Mucosa of stomach (tissue), 1 donor: ENCODE results near the gene CCDC175.

Experiments used
- H3K27me3 ChIP-seq: one replicate; pipeline ENCODE4 v1.7.0; 2013; ENCODE audit warnings: mild to moderate bottlenecking, low read length; ENCODE audit not compliant: control insufficient read depth, insufficient read depth
- H3K36me3 ChIP-seq: one replicate; pipeline ENCODE4 v1.7.0; 2013; ENCODE audit warnings: low read length; ENCODE audit not compliant: control insufficient read depth, insufficient read depth
- H3K4me1 ChIP-seq: one replicate; pipeline ENCODE4 v1.7.0; 2013; ENCODE audit warnings: mild to moderate bottlenecking, low read length; ENCODE audit not compliant: control insufficient read depth, insufficient read depth
- H3K4me3 ChIP-seq: one replicate; pipeline ENCODE4 v1.7.0; 2013; ENCODE audit warnings: low read length
- H3K9ac ChIP-seq: one replicate; pipeline ENCODE4 v1.7.0; 2013; ENCODE audit warnings: mild to moderate bottlenecking, low read length, moderate library complexity
- H3K9me3 ChIP-seq: one replicate; pipeline ENCODE4 v1.7.0; 2013; ENCODE audit warnings: mild to moderate bottlenecking, low read length, moderate library complexity; ENCODE audit not compliant: control insufficient read depth
- donor health status: Pancreatic carcinoma.

The CCDC175 gene

DNA sequence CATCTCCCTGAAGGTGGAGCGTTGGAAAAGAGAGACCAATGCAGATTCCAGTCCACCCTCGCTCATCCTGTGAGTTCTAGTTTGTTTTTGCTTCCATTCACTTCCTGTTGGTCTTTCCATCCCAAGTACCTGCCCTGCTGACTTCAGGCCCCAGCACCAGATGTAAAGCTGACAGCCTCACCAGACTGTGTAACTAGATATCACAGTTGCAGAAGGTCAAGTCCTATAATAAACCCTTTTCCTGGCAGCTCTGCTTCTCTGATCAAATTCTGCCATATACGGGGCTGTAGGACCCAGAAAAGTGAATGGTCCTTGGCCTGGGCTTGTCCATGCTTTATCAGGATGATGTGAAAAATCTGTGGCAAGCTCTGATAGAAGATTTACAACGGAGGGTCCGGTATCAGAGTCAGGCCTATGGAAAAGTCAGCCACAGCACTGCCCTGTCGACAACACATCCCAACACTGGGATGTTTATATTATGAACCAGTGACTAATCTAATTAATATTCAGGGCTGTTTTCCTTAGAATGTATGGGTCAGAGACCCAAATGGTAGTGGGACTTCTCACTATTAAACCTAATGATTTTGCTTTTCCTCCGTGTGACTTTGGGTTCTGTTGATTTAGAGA, 42.1 kb downstream of the CCDC175 start:
- H3K9ac ChIP-seq: no peak overlapping the region
- no peaks in the 10 kb centered on the region for H3K36me3 ChIP-seq
- H3K9me3 ChIP-seq: no peaks in the 10 kb centered on the region
- H3K4me3 ChIP-seq: no peak overlapping the region
- H3K27me3 ChIP-seq: no peaks in the 10 kb centered on the region
- H3K4me1 ChIP-seq: no peaks in the 10 kb centered on the region

DNA sequence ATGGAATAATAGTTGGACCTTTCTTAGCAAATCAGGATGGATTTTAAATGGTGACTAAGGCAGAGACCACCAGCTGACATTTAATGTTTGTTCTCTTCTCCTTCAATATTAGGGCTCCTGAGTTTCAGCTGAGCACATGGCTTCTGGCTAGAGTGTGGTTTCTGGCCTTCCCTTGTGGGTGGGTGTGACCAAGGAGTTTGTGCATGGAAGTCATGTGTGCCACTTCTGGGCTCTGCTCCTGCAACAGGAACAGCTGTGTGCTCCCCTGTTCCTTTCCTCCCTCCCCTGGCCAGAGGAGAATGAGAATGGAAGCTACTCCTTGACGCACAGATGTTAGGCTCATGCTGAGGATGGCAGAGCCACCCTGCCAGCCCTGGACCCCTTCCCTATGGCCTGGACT, 44.2 kb downstream of the CCDC175 start:
- Histone ChIP-seq H3K4me1 (no peaks in the 10 kb centered on the region), H3K27me3 (no peaks in the 10 kb centered on the region), H3K4me3 (no peak overlapping the region), H3K9me3 (no peaks in the 10 kb centered on the region), H3K36me3 (no peaks in the 10 kb centered on the region), H3K9ac (no peak overlapping the region)

DNA sequence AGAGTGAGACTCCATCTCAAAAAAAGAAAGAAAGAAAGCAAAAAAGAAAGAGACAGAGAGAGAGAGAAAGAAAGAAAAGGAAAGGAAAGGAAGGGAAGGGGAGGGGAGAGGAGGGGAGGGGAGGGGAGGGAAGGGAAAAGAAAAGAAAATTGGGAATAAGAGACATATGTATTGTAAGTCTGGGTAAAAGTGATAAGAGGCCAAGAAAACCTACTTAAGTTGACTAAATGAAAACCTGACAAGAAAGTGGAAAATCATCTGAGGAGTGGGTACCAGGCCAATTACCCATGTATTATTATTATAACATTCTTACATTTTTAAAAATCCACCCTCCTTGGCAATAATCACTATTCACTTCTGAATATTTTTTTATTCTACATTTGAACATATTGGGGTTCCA, 46.3 kb downstream of the CCDC175 start:
- no peak overlapping the region for H3K9ac ChIP-seq
- no peaks in the 10 kb centered on the region for H3K27me3 ChIP-seq
- no peaks in the 10 kb centered on the region for H3K4me1 ChIP-seq
- no peak overlapping the region for H3K4me3 ChIP-seq
- no peaks in the 10 kb centered on the region for H3K36me3 ChIP-seq
- H3K9me3 ChIP-seq: no peaks in the 10 kb centered on the region

DNA sequence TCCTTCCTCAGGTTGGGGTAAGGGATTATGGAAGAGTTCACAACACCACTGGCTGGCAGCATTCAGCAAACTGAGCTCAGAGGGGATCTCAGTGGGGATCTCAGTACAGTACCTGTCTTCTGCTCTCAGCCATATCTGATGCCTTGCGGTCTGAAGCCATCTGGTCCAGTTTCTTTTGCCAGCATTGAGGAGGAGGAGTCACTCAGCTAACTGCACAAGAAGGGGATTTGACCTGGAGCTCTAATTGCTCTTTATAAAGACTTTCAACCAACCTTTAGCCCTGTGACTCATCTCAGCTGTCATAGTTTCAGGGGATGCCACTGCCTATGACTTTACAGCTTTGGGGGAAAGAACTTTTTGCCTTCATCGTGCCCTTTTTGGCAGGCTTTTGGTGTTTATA, 47.4 kb downstream of the CCDC175 start:
- no peak overlapping the region for H3K4me3 ChIP-seq
- no peaks in the 10 kb centered on the region for H3K4me1 ChIP-seq
- H3K9me3 ChIP-seq: no peaks in the 10 kb centered on the region
- H3K27me3 ChIP-seq: no peaks in the 10 kb centered on the region
- H3K9ac ChIP-seq: no peak overlapping the region
- H3K36me3 ChIP-seq: no peaks in the 10 kb centered on the region

DNA sequence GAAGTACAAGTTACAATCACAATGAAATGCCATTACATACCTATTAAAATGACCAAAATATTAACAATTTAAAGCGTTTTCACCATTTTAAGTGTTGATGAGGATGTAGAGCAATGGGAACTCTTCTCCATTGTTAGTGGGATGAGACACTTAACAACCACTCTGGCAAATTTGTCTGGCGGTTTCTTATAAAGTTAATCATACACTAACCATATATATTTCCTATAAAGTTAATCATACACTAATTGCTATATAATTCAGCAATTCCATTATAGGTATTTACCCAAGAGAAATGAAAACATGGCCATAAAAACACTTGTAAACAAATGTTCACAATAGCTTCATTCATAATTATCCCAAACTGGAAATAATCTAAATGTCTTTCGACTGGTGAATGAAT, 56.4 kb downstream of the CCDC175 start:
- Histone ChIP-seq H3K9ac (no peak overlapping the region), H3K27me3 (no peaks in the 10 kb centered on the region), H3K4me1 (no peaks in the 10 kb centered on the region), H3K9me3 (no peaks in the 10 kb centered on the region), H3K36me3 (no peaks in the 10 kb centered on the region), H3K4me3 (no peak overlapping the region)

DNA sequence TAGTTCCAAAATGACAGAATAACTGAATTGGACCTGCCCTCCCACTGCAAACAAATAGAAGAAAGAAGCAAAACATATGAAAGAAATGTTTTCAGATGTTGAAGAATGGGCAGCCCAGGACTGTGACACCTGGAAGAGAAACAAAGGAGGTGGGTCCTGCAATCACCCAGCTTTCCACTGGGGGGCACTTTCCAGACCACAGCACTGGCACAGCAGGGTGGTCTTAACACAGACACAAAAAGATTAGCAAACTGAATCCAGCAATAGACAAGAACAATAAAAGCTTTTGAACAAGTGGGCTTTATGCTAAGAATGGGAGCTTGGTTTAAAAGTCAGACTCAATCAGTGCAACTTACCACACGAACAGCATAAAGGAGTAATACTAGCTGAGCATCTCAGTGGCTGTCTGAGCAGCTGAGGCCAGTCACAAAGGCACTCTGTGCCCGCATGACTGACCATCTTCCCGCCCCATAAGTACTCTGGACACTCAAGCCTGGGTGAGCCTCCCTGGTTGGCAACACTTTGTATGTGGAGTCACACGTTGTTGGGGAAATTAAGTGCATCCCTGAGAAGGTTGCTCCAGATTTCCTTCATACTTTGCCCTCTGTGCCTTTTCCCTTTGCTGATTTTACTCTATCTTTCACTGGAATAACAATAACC, 64.6 kb downstream of the CCDC175 start:
- Histone ChIP-seq H3K9me3 (no peaks in the 10 kb centered on the region), H3K4me1 (no peaks in the 10 kb centered on the region), H3K36me3 (no peaks in the 10 kb centered on the region), H3K27me3 (no peaks in the 10 kb centered on the region), H3K9ac (no peak overlapping the region), H3K4me3 (no peak overlapping the region)

DNA sequence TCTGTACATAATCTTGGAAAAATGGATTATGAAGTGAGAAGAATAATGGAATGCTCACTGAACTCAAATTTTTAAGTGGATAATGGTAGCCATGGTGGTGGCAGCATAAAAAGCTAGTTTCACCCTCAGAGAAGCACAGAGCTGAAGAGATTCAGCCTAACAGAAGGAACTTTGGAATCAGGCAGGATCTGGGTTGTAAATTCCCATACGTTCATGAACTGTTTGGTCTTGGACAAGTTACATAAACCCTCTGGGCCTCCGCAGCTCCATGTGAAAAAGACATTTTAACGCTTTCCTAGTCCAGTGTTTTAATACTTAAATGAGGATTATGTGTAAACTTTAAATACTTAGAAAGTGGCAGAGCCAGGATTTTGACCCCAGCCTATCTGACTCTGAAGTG, 65.6 kb downstream of the CCDC175 start:
- Histone ChIP-seq H3K4me1 (no peaks in the 10 kb centered on the region), H3K9ac (no peak overlapping the region), H3K27me3 (no peaks in the 10 kb centered on the region), H3K4me3 (no peak overlapping the region), H3K36me3 (no peaks in the 10 kb centered on the region), H3K9me3 (no peaks in the 10 kb centered on the region)

DNA sequence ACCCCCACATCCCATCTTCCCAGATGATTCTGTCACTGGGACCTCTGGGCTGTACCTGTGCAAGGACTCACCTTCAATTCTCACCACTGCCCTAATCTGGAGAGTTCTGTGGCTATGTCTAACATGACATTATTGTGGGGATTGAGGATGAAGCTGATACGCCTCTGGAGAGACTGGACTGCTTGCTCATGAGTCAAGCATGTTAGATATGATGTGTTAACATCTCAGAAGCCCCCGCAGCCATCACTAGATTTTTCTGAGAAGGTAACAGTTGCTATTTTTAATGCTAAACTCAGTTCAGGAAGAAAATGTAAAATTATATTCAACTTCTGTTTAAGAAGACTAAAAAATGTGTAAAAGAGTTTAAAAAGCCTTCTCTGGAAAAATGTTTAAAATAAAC, 66.6 kb downstream of the CCDC175 start:
- Histone ChIP-seq H3K9me3 (no peaks in the 10 kb centered on the region), H3K36me3 (no peaks in the 10 kb centered on the region), H3K4me1 (no peaks in the 10 kb centered on the region), H3K27me3 (no peaks in the 10 kb centered on the region), H3K9ac (no peak overlapping the region), H3K4me3 (no peak overlapping the region)

DNA sequence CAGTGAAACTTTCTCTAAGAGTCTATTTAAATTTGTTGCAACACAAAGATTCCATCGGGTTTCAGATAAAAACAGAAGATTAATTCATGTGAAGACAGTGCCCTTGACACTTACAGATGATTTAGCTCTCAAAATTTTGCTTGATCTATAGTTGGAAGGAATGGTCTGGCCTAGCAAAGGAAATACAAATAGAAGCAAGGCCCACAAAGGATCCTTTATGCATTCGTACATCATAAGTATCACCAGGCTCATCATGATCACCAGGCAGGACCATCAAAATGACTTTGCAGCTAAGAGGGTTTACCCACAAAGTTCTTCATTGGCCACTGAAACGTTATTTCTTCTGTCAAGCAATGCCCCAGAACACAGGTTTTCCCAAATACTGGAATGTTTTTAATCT, 67.5 kb downstream of the CCDC175 start:
- Histone ChIP-seq H3K36me3 (no peaks in the 10 kb centered on the region), H3K9me3 (no peaks in the 10 kb centered on the region), H3K4me1 (no peaks in the 10 kb centered on the region), H3K9ac (no peak overlapping the region), H3K27me3 (no peaks in the 10 kb centered on the region), H3K4me3 (no peak overlapping the region)

DNA sequence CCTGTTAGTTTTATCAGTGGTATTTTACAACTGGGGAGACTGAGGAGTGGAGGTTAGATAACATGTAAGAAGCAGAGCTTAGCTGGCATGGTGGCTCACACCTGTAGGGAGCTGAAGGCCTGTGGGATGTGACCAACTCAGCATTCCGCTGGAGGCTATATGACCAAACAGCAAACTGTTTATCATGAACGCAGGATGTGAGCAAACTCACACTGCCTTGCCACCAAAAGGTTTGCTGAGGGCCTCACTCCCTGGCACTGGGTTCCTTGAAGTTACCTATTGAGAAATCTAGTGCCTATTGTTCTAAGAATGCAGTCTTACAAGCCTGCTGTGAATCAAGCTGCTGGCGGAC, 68.9 kb downstream of the CCDC175 start:
- no peak overlapping the region for H3K4me3 ChIP-seq
- H3K4me1 ChIP-seq: no peaks in the 10 kb centered on the region

DNA sequence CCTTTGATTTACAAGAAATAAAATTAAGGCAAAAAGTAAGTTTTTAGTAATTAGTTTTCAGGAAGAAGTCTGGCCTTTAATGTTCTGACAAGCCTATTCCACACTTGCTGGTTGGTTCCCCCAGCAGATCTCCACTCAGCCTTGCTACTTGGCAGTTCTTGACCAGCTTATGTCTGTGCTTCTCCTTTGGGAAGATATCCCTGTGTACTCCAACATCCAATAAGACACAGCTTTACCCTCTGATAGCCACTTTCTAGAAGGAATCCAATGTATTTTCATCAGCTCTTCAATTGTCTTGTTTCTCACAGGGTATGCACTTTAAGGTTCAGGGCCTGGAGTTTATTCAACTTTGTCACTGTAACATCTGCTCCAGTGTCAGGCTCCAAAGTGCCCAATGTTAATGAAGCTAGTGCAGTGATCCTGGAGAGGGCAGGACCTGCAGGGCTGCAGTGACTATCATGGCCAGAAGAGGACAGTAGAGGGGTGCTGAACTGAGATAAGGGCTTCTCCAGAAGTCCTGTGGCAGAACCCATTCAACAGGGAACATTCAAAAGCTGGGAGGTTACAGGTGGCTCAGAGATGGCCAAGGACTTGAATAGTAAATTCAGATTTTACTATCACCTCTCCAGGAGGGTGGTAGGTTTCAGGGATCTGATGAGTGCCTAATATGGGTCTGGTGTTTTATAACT, 69.4 kb downstream of the CCDC175 start:
- no peak overlapping the region for H3K9ac ChIP-seq
- H3K36me3 ChIP-seq: no peaks in the 10 kb centered on the region
- no peaks in the 10 kb centered on the region for H3K4me1 ChIP-seq
- H3K9me3 ChIP-seq: no peaks in the 10 kb centered on the region
- no peak overlapping the region for H3K4me3 ChIP-seq
- H3K27me3 ChIP-seq: no peaks in the 10 kb centered on the region

More for the DNA sequence above, 68.9 kb downstream of the CCDC175 start:
- Histone ChIP-seq H3K27me3 (no peaks in the 10 kb centered on the region), H3K9me3 (no peaks in the 10 kb centered on the region), H3K9ac (no peak overlapping the region), H3K36me3 (no peaks in the 10 kb centered on the region)

DNA sequence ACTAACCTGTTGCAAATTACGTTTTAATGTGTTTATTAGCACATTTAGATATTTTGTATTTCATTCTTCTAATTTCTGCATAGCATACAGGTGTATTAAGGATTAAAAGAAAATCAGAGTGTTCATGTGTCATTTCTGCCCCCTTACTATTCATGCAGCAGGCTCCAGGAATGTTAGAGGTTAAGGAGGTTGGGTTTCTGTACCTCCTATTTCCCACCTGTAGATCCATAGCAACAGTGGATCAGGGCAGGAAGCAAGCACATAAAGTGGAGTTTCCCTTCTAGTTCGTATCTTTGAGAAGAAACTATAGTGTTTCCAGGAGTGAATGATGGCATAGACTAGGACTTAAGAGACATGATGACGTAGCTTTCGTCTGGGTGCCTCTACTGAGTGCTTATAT, 73.4 kb downstream of the CCDC175 start:
- Histone ChIP-seq H3K27me3 (no peaks in the 10 kb centered on the region), H3K36me3 (no peaks in the 10 kb centered on the region), H3K9me3 (no peaks in the 10 kb centered on the region), H3K9ac (no peak overlapping the region), H3K4me1 (no peaks in the 10 kb centered on the region), H3K4me3 (no peak overlapping the region)
